Stimulated activated CD8-positive, alpha-beta memory T cell treated with anti-CD3 and anti-CD28 coated beads, Interleukin-15, amount 100 ng/mL, for 4 hours (primary cell): ENCODE measurements around the gene NPPA.

Experiments used
- DNase-seq, 2 donors: peaks; one replicate each; pipeline ENCODE4 v3.0.0-alpha.2; 2020; ENCODE audit warnings: low read depth in 2 of 2

Gene NPPA

DNA sequence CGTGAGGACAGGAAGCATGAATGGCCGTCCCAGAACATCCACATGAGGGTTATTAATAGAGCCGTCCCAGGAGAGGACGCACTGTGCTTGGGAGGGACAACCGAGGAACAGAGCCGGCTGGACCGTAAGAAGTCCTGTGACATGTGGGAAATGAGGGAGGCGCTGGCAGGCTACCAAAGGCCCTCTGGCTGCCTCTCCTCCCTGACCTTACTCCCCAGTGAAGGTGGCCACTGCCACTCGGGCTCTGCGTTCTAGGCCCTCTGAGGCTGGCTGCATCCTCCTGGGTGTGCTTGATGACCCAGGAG is 26.6 kb upstream of the NPPA start:
- no peak for DNase-seq

DNA sequence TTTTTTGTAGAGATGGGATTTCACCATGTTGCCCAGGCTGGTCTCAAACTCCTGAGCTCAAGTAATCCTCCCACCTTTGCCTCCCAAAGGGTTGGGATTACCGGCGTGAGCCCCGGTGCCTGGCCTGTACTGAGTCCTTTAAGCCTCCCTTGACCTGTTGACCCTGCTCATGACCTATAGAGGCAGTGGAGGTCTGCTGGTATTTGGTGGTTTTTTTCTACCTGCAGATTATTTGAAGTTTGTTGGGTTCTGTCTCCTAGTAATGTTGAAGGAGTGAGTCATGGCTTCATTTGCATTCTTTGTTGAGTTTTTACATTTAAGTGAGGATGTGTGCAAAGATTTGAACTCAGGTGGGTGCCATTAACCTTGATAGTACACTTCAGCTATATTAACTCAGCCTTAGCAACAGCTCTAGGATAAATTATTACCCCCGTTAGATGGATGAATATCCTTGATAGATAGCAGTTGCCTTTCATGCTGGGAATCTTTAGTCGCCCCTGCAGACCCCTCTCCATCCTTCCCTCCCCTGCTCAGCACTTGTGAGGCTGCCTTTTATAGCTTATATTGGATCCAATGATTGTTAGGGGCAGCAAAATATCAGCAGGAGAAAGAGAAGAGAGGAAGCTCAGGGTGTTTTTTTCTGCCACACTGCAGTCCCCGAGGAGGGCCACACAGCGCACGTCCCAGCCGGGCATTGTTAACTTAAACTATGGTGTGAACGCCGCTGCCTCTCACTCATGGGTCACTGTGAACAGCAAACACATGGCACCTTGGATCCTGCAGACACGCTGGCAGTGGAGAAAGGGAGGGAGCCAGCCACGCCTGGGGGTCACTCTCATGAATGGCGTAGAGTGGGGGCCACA is 26.0 kb upstream of the NPPA start:
- DNase-seq, result no peak

DNA sequence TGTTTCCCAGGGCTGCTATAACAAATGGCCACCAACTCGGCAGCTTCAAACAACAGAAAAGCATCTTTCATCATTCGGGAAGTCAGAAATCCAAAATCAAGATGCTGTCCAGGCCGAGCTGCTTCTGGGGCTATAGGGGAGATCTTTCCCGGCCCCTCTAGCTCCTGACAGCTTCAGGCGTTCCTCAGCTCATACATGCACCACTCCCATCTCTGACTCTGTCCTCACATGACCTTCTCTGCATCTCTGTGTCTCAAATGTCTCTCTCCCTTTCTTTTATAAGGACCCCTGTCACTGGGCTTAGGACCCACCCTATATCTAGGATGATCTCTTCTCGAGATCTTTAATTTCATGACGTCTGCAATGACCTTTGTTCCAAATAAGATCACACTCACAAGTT is 25.0 kb upstream of the NPPA start:
- no peak for DNase-seq

DNA sequence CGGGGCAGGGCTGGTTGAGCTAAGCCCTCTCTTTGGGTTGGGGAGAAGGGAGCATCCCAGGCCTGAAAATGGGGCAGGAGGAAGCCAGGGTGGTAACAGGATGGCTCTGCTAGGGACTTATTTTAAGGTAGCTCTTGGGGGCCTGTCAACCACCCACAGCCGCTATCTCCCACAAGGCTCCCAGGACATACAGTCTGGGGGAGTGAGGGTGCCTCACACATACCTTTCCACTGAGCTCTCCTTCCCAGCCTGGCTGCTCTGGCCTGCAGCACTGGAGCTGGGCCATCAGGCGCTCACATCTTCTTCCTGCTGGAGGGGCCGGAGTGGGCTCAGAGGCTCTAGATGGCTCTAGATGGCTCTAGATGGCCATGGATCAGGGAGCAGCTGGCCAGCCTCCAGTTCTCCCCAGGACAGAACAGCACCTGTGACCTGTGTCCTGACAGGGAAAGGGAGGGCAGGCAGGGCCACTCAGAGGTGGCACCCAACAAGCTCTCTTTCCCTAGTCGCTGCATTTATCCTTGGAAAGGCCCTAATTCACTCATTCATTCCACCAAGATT is 22.1 kb upstream of the NPPA start:
- DNase-seq, result no peak

DNA sequence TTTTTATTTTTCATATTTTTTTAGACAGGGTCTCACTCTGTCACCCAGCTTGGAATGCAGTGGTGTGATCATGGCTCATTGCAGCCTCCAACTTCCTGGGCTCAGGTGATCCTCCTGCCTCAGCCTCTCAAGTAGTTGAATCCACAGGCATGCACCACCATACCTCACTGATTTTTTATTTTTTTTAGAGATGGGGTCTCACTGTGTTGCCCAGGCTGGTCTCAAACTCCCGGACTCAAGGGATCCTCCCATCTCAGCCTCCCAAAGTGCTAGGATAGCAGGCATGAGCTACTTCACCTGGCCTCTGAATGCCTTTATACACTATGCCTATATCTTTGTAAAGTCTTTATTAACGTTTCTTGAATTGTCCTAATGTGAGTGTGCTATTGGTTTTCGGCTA is 21.5 kb upstream of the NPPA start:
- no peak for DNase-seq

DNA sequence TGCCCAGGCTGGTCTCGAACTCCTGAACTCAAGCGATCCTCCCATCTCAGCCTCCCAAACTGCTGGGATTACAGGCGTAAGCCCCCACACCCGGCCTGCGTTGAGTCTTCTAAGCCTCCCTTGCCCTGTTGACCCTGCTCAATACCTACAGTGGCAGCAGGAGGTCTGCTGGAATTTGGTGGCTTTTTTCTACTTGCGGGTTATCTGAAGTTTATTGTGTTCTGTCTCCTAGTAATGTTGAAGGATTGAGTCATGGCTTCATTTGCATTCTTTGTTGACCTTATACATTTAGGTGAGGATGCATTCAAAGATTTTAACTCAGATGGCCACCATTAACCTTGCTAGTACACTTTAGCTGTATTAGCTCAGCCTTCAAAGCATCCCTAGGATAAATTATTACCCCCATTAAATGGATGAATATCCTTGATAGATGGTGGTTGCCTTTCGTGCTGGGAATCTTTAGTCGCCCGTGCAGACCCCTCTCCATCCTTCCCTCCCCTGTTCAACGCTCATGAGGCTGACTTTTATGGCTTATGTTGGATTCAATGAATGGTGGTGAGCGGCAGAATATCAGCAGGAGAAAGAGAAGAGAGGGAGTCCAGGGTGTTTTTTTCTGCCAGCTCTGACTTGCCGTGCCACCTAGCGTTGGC is 20.9 kb upstream of the NPPA start:
- no peak for DNase-seq

DNA sequence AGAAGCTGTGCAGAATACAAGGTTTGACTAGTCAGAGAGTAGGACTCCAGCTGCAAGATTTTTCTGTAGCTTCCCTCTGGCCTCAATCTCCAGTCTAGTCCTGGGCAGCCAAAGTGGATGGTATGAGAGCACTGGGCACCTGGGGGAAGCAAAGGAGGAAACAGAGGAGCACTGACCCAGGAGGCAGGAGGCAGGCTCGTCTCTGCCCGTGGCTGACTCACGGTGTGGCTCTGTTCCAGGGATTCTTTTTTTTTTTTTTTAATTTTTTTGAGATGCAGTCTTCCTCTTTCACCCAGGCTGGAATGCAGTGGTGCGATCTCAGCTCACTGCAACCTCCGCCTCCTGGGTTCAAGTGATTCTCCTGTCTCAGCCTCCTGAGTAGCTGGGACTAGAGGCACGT is 15.3 kb upstream of the NPPA start:
- no peak for DNase-seq

DNA sequence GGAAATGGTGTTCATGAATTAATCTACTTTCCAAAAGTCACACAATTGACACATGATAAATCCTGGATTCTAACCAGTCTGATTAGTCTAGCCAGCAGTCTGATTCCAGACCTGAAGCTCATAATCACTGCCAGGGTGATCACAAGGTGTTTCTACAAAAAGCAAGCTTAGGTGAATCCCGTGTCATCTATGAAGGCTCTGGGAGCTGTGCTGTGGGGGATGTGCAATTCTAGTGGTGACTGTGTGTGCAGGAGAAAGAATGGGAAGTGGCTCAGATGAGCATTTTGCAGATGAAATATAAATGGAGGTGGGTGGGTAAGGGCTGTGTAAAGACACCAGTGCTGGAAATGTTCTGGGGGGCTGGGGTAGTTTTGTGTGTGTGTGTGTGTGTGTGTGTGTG is 13.0 kb upstream of the NPPA start:
- no peak for DNase-seq

DNA sequence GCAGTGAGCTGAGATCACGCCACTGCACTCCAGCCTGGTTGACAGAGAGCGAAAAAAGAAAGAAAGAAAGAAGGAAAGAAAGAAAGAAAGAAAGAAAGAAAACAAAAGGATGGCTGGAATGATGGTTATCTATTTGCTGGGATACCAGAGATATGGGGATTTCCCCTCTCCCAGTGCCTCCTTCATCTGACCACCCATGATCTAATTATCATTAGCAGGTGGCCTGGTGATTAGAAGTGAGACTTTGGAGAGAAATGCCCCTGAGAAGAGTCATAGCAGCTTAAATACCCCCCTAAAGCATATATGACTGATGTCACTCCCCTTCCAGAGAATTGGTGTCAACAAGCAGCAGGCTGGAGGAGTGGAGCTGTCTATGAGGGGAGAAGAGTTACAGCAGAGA is 12.5 kb upstream of the NPPA start:
- DNase-seq, result no peak

DNA sequence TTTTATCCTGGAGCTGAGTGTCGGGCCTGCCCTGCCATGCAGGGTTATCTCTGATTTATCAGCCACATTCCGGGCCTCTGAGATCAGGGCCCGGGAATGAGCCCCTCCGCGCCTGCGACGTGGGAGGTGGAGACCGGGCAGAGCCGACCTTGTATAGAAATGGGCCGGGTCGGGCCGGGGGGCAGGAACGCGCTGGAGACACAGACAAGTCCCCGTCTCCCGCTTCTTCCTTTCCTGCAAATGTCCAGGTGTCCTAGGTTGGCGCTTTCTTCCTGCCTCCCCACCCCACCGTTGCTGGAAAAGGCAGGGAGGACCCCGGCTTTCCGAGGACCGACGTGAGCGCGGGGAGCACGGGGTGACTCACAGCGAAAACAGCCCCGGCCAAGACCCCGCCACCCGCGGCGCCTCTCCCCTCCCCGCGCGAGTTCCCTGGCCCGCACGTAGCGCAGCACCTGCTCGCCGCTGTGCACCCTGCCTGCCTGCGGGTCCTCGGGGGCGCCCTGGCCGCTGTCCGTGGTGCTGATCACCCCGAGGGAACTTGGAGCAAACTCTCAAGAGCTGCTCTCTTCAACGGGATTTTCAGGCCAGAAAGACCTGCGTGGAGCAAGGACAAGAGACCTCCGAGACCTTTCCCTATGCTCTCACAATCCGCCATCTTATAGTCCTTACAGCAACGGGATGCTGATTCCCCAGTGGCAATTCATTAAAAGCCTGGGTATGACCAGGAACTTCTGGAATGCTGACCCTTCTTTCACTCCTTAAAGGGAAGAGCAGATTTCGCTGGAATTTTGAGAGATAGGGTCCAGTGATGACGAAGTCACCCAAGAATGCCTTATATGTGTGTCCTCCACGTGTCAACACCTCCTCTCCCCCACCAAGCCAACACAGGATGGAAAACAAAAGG is 11.6 kb upstream of the NPPA start:
- DNase-seq, result peak; percentile 17 to 19

DNA sequence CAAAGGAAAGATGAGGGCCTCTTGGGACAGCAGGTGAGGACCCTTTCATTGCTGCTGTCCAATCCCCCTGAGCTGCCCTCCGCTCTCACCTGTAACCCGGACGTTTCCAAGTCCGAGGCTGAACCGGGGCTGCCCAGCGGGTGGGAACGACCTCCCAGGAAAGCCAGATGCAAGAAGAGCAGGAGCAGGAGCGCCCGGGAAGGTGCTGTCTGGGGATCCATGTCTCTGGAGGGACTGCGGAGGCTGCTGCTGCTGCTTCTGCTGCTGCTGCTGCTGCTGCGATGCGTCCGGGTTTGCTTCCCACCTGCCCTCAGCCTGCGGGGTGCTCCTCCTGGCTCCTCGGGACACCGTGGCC is 11.0 kb upstream of the NPPA start, which contains the start of gene NPPB:
Gene NPPB, minus strand, starts transcription at position 333 of the 355 bp plus-strand sequence. Its CDS starts 112 bp downstream, at position 221.
- DNase-seq, result no peak

DNA sequence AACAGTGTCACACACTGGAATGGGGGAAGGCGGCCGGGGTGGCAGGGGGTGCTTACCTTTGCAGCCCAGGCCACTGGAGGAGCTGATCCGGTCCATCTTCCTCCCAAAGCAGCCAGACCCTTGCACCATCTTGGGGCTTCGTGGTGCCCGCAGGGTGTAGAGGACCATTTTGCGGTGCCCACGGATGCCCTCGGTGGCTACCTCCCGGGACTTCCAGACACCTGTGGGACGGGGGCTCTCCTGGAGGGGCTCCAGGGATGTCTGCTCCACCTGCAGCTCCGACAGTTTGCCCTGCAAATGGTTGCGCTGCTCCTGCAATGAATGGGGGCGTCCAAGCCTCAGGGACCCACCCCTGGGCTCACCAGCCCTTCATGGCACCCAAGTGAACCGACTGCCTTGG is 10.6 kb upstream of the NPPA start:
- no peak for DNase-seq

DNA sequence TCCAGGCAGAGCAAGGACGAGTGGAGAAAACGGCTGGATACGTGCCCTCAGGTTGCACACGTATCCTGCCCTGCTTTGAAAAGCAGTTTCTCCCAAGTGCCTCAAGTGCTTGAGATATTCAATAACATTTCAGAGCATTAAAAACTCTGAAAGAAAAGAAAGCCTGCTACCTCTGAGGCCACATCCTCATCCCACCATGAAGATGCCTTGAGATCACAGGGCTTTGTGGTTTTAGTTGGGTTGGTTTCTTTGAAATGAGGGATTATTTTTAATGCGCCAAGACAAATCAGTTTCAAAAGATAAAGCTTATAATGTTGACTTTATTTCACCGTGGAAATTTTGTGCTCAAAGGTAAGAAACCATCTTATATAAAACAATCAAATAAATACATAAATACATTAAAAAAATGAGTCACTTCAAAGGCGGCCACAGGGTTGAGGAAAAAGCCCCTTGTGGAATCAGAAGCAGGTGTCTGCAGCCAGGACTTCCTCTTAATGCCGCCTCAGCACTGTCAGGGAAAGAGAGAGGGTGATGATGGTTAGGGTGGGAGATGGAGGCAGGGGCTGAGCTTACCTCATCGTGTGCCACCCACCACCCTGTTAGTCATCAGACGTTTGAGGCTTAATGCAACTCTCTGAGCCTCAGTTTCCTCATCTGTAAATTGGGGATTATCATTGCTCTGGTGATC is 9.7 kb upstream of the NPPA start:
- DNase-seq, result no peak

DNA sequence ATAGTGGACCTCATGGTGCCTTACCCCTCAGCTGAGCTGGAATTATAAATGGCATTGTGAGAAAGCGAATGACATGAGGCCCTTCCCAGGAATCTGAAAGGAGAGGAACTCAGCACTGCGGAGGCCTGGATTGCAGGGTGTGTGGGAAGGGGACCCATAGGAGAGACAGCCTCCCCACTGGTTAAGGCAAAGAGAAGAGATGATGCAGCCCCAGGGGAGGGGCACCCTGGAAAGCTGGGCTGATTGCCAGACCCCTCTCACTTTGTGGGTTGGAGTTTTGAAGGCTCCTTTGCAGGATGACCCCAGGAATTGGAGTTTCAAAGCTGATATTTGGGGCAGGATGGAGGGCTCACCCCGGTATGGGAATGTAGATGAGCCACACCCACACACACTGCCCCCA is 9.1 kb upstream of the NPPA start:
- DNase-seq, result no peak

DNA sequence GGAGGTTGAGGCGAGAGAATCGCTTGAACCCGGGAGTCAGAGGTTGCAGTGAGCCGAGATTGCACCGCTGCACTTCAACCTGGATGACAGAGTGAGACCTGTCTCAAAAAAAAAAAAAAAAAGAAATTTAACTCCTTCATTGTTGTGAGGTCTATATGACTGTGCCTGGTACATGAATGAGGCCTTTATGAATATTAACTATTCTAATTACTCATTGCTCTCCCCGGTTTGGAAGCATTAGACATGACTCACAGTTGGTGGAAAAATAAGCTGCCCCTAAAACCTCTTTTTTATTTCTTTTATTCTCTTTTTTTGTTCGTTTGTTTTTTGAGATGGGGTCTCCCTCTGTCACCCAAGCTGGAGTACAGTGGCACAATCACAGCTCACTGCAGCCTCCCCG is 7.8 kb upstream of the NPPA start:
- DNase-seq, result no peak

DNA sequence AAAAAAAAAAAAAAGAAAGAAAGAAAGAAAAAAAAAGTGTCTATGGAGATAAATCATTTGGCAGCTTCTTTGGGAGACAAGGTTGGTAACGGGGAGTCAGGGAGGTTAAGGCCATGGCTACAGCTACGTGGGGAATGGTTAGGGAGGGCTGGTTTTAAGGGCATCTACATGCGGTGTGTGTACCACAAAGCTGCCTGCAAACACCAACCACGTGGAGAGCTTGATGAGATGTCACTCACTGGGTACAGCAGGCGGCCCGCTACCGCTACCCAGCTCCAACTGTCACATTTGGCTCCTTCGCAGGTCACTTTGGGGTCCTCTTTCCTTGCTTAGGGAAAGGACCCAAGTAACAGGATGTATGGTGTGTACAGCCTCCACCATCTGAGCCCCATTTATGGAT is 6.9 kb upstream of the NPPA start:
- no peak for DNase-seq

DNA sequence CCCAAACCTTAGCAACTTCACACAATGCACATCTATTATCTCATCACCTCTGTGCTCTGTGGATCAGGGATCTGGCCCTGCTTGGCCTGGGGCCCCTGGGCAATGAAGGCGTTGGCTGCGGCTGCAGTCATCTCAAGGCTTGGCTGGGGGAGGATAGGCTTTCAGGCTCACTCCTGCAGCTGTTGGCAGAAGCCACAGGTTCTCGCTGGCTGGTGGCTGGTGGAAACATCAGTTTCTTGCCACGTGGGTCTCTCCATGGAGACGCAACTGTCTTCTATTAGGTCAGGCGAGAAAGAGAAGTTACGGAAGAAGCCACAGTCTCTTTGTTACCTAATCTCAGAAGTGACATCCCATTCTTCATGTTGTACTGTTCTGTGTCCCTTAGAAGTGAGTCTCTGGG is 3.6 kb upstream of the NPPA start:
- DNase-seq, result no peak

DNA sequence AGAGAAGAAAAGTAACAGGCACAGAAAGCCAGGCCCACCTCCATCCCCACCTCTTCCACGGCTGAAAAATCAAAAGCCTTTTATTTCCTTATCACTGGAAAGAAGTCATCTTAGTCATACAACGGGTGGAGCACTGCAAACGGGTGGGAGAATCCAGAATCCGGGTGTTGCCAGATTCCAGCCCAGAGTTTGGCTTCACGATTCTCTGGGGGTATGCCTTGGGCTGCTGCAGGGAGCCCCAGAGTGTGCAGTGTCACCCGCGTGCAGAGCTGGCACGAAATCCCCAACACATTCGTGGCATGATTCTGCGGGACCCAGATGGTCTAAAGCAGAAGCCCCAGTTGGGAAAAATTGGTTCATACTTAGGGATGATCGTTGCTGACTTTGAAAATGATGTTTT is 2.6 kb upstream of the NPPA start:
- no peak for DNase-seq

DNA sequence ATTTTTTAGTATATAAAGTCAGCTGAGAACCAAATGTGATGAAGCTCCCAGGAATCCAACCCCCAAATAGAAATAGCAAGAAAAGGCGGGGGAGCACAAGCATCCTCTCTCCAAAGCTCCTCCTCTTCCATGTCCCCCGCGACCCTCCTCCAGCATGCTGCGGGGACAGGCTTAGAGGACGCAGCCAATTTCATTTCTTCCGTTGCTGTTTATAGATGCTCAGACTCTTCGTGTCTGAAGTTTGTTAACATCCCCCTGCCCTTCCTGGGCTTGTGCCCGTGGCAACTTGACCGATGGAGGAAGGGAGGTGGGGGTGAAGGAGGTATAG is 754 bp upstream of the NPPA start:
- no peak for DNase-seq

DNA sequence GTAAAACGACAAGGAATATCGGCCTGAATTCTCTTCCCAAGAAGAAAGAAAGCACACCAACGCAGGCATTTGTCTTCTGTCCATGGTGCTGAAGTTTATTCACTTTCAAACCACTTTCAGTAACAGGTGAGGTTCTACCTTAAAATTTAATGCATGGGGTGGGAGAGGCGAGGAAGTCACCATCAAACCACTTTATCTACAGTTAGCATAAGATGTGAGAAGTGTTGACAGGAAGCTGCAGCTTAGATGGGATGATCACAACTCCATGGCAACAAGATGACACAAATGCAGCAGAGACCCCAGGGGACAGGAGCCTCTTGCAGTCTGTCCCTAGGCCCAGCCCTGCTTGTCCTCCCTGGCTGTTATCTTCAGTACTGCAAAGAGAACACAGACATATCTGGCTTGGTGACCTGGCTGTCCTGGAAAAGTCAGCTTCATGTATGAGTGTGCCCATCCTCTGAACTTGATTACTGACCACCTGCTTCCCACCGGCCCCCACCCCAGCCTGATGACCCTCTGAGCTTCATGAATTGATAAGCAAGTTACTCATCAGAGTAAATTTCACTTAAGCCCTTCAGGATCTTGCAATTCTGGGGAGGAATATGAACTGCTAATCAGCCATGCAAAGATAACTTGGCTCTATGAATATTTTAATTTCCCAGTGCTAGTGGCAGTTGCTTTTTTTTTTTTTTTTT is 1.8 kb downstream of the NPPA start:
- DNase-seq, result no peak
